ENCODE results near the gene AKAP14. TPM values are rescaled to one million over a fixed set of nuclear protein-coding genes. Genes with fewer than 3 reads are reported as not detected.

Gene AKAP14
- total and polyA plus RNA-seq, 2 of the 8 experiments (the other 6 are each of a cell fraction or from before 2014, with no cell fraction given): 0.79 to 1.3 TPM

- TF ChIP-seq RBBP5 (IDR thresholded peaks at IDR 0.05; ENCODE audit: borderline replicate concordance, low read depth, low read length) (no peak), BACH1 (IDR thresholded peaks at IDR 0.05; ENCODE audit: low read length) (no peak), CREB1 (IDR thresholded peaks at IDR 0.05) (no peak), SIX5 (IDR thresholded peaks at IDR 0.05; ENCODE audit: low read depth, low read length) (0 out of 2 replicates have a peak, but pooled peaks have one; percentile 11), ASH2L (IDR thresholded peaks at IDR 0.05; ENCODE audit: low read length) (peak; percentile 29), MAFK (IDR thresholded peaks at IDR 0.05; ENCODE audit: low read depth, low read length) (no peak), SIN3A (conservative IDR thresholded peaks at IDR 0.05 in 1 of 2, IDR thresholded peaks at IDR 0.05 in 1 of 2; ENCODE audit: low read depth in 1 of 2, low read length in 2 of 2) (peak in 1 of 2 experiments; percentile 44; a peak in 1 of 4 replicates), PHF8 (conservative IDR thresholded peaks at IDR 0.05; ENCODE audit: low read depth, low read length) (peak; percentile 66; the same call in 1 of the 2 replicates), POU5F1 (IDR thresholded peaks at IDR 0.05; ENCODE audit: low read depth, low read length) (no peak), TBP (IDR thresholded peaks at IDR 0.05; ENCODE audit: low read depth, low read length) (peak; percentile 64; the same call in 1 of the 2 replicates), KDM1A (IDR thresholded peaks at IDR 0.05; ENCODE audit: borderline replicate concordance, low read length) (no peak), EP300 (IDR thresholded peaks at IDR 0.05; ENCODE audit: borderline replicate concordance in 1 of 2, low read depth in 2 of 2, low read length in 2 of 2) (no peak), RAD21 (IDR thresholded peaks at IDR 0.05 in 1 of 2, conservative IDR thresholded peaks at IDR 0.05 in 1 of 2; ENCODE audit: low read depth in 2 of 2, low read length in 2 of 2) (no peak), ZNF274 (IDR thresholded peaks at IDR 0.05; ENCODE audit: borderline replicate concordance, extremely low read depth, low read length) (no peak)
Measured at GRCh38 chrX:119871599-119872395, 23.9 kb upstream of the AKAP14 start, which contains the start of the genes NDUFA1 and RNF113A (continued).
